ENCODE measurements around the gene NLRP14.

The NLRP14 gene

GRCh38 chr11:7056828-7057513 lies 36.7 kb downstream of the NLRP14 start:
- no peak for DNase-seq

GRCh38 chr11:7057641-7058040 lies 37.4 kb downstream of the NLRP14 start:
- no peak for DNase-seq

DNA sequence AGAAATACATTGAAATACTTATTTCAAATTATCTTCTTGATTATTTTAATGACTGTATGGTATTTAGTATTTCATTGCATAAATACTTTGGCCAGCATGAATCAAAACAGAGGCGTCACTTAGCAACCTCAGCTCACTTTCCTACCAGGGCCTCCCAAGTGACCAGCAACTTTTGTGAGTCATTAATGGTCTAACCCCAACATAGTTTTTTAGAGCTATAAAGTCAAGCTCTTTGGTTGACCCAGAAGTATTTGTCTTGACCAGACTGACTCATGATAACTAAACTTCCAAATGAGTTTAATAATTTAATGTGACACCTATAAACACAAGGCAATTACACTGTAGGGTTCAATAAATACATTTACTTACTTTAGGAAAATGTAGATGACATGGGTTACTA lies 40.6 kb downstream of the NLRP14 start:
- no peak for DNase-seq

DNA sequence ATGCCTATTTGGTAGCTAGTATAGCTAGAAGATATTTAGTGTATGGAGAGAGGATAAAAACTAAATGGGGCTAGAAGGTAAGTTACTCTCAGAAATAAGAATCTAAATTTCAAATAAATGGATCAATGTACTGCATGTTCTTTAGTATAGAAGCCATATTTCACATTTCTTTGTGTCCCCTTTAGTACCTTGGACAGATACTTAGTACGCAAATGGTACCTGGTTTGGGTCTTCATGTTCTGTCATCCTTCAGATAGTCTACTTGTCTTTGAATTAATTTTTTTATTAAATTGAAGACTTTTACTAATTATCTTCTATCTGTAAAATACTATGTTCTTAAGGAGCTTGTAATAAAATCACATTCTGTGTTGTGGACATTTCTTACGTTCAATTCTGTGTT lies 42.3 kb downstream of the NLRP14 start:
- DNase-seq: no peak

GRCh38 chr11:7072401-7073028 lies 52.2 kb downstream of the NLRP14 start:
- DNase-seq: no peak

GRCh38 chr11:7077101-7077500 lies 56.8 kb downstream of the NLRP14 start:
- no peak for DNase-seq

- DNase-seq: no peak
Observed at GRCh38 chr11:7079545-7080135, 59.4 kb downstream of the NLRP14 start.

GRCh38 chr11:7080900-7081299 lies 60.6 kb downstream of the NLRP14 start:
- no peak for DNase-seq

- no peak for DNase-seq
Observed at GRCh38 chr11:7081441-7081840, 61.2 kb downstream of the NLRP14 start.

GRCh38 chr11:7088921-7089320 lies 68.6 kb downstream of the NLRP14 start, which contains the start of gene RBMXL2:
TSS of gene RBMXL2 (plus strand) at chr11:7088998. CDS start at chr11:7089121, 123 bp downstream.
- DNase-seq: no peak

DNA sequence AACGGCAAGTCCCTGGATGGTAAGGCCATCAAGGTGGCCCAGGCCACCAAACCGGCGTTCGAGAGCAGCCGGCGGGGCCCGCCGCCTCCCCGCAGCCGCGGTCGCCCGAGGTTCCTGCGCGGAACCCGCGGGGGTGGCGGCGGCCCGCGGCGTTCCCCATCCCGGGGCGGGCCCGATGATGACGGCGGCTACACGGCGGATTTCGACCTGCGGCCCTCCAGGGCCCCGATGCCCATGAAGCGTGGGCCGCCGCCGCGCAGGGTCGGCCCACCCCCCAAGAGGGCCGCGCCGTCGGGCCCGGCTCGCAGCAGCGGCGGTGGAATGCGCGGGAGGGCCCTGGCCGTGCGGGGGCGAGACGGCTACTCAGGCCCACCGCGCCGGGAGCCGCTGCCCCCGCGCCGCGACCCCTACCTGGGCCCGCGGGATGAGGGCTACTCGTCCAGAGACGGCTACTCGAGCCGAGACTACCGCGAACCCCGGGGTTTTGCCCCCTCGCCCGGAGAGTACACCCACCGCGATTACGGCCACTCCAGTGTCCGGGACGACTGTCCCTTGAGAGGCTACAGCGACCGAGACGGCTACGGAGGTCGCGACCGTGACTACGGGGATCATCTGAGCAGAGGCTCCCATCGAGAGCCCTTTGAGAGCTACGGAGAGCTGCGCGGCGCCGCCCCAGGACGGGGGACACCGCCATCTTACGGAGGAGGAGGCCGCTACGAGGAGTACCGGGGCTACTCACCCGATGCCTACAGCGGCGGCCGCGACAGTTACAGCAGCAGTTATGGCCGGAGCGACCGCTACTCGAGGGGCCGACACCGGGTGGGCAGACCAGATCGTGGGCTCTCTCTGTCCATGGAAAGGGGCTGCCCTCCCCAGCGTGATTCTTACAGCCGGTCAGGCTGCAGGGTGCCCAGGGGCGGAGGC lies 69.3 kb downstream of the NLRP14 start:
- DNase-seq: no peak

GRCh38 chr11:7098235-7098832 lies 78.1 kb downstream of the NLRP14 start:
- no peak for DNase-seq

DNA sequence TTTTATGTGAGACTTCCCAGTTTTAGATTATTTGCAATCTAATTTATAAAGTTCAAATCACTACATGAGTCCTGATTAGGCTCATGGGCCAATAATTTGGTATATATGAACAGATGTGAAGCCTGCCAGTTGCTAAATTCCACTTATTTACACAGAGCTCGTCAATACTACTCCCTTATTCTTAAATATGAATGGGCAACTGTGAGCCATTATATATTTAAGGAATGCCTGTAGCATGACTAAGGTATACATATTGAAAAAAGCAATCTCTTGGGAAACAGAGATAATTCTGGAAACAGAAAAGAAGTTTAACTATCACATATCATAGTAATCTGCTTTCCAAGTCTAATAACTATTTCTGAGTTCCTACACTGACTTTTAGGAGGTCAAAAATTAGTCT lies 95.5 kb downstream of the NLRP14 start:
- no peak for DNase-seq

DNA sequence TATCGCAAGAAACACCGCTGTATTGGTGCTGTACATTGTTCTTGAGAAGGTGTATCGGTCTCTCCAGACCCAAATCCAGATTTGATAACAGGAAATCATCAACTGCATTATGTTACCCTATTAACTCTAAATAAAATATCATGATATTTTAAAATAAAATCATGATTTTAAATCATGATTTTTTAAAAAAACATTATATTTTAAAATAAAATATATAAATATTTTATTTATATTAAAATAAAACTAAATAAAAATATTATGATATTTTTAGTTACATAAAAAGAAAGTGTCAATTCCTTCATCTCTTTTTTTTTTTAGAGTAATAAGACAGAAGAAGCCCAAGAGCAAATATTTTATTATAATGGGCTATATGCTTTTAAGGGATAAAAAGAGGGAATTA lies 96.1 kb downstream of the NLRP14 start:
- DNase-seq: no peak
